ENCODE measurements around the gene ANO7.

DNA sequence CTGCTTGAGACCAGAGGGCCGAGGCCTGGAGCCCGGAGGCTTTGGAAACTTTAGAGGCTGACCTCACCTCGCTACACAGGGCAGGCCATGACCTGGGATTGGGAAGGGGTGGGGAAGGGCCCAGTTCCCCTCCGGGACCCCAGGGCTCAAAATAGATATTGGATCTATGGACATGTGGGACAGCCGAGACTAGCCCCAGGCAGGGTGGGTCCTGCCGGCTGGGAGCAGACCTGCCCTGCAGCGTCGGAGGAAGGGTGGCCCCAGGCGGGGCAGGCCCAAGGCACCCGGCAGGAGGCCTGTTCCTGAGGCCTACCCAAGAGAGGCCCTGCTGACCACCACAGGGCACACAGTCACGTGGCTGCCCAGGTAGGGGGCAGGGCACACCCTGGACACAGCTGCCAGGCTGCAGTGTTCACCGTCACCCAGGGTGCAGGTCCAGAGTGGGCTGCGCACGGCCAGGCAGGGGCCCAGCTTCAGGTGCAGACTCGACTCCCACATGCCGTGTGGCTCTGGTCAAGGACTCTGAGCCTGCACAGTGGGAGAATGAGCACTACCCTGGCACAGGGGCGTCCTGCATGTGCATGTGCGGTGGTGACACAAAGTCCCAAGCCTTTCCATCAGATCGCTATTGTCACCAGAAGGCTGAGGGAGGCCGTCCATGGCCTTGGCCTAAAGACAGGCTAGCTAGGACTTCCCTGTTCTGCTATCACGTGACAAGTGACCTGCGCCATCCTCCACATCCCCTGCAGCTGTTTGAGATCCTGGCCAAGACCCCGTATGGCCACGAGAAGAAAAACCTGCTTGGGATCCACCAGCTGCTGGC, 13.2 kb downstream of the ANO7 start:
- TF ChIP-seq EP300 (IDR thresholded peaks at IDR 0.05; ENCODE audit: borderline replicate concordance in 1 of 2, low read depth in 1 of 2, low read length in 1 of 2) (no peak), CTCF (IDR thresholded peaks at IDR 0.05) (no peak), RCOR1 (IDR thresholded peaks at IDR 0.05; ENCODE audit: low read length) (no peak), EZH2phosphoT487 (IDR thresholded peaks at IDR 0.05; ENCODE audit: borderline replicate concordance, low read depth) (no peak), POLR2AphosphoS5 (IDR thresholded peaks at IDR 0.05; ENCODE audit: low read depth, low read length) (no peak), MXI1 (IDR thresholded peaks at IDR 0.05; ENCODE audit: low read depth, low read length) (no peak)
- TF ChIP-seq, protein P1, sequence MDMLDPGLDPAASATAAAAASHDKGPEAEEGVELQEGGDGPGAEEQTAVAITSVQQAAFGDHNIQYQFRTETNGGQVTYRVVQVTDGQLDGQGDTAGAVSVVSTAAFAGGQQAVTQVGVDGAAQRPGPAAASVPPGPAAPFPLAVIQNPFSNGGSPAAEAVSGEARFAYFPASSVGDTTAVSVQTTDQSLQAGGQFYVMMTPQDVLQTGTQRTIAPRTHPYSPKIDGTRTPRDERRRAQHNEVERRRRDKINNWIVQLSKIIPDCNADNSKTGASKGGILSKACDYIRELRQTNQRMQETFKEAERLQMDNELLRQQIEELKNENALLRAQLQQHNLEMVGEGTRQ (IDR thresholded peaks at IDR 0.05; ENCODE audit: borderline replicate concordance, low read depth, low read length) = no peak

Measured in SK-N-SH (cell line).